DMS114 treated with DMSO at 0.1 percent for 48 hours (cell line): ENCODE data around the gene PTF1A.

Experiments used
- DNase-seq: peaks from one replicate; lab custom pipeline; 2025; ENCODE audit not compliant: unreplicated experiment; lab: John Stamatoyannopoulos, UW

PTF1A gene, protein sequence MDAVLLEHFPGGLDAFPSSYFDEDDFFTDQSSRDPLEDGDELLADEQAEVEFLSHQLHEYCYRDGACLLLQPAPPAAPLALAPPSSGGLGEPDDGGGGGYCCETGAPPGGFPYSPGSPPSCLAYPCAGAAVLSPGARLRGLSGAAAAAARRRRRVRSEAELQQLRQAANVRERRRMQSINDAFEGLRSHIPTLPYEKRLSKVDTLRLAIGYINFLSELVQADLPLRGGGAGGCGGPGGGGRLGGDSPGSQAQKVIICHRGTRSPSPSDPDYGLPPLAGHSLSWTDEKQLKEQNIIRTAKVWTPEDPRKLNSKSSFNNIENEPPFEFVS

GRCh38 chr10:23191764-23192711 lies at the start of gene PTF1A:
Gene PTF1A, plus strand, starts transcription at chr10:23192312. Its CDS starts 219 bp downstream, at chr10:23192531.
- no peak for DNase-seq

- no peak for DNase-seq
Observed at GRCh38 chr10:23146258-23146657, 45.9 kb upstream of the PTF1A start.

GRCh38 chr10:23147035-23147434 lies 45.1 kb upstream of the PTF1A start:
- DNase-seq = no peak

DNA sequence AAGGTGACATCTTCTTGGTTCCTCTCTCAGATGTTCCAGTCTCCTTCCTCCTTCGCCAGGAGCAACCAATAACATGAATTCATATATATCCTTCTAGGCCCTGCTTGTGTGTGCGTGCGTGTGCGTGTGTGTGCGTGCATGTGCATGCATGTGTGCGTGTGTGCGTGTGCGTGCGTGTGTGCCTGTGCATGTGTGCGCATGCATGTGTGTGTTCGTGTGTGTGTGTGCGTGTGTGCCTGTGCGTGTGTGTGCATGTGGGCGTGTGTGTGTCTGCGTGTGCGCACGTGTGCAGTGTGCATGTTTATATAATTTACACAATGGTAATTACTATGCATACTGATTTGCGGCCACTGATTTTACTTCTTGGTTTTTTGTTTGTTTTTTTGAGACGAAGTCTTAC lies 43.9 kb upstream of the PTF1A start:
- no peak for DNase-seq

DNA sequence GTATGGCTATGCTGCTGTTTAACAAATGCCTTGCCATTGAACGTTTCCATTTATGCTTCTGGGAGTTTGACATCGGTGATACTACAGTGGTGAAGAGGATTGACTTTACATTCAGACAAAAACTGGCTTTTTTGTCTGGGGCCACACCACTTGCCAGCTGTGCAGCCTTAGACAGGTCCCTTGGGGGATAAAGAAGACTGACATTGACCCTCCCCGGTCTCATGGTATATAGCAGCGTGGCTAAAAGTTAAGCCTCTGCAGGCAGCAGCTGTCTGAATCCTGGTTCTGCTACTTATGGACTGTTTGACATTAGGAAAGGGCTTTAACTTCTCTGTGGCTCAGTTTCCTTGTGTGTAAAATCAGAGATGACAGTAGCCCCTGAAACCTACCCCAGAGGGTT lies 42.0 kb upstream of the PTF1A start:
- DNase-seq = no peak

DNA sequence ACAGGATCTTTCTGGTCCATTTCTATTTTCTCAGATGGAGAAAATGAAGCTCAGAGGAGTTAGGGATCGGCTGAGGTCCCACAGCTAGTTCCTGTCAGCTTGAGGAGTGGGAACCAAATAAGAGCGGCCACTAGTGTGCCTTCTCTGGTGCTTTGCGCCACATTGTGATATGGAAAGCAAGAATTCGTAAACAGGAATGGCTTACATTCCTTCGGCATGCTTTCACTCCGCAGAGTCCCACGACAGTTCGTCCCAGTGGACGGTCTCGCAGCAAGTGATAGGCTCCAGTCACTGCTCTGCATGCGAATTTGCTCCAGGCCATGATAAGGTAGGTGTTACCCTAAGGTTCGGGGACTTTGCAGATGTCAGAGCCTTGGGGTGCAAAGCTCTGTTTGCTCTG lies 41.5 kb upstream of the PTF1A start:
- no peak for DNase-seq

DNA sequence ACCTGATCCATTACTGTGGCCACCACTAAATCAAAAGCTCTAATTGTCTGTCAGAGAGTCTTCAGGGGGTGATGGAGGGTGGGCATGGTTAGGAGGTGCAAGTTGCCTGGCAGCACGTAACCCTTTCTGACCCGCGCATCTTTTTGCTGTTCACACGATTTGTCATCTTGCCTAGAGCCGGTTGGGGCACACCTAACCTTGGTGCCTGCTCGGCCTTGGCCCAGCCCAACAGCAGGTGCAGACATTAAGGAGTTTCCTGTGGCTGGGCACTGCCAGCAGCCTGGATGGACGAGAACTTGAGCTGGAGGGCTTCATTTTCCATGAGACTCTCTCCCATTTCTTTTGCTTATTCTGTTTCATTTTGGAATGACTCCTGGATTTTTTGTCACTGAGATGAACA lies 41.0 kb upstream of the PTF1A start:
- no peak for DNase-seq

DNA sequence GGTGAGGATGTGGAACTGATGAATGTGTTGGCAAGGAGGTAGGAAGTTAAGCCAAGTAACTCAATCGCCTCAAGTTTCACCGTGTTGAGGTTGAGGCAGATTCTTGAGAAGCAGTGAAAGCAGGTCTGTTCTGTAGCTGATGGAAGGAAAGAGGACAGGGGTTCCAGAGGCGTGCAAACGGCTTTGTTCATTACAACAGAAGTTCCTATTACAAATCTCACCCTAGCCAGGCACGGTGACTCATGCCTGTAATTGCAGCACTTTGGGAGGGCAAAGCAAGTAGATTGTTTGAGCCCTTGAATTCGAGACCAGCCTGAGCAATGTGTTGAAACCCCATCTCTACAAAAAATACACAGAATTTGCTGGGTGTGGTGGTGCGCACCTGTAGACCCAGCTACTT lies 36.9 kb upstream of the PTF1A start:
- DNase-seq = no peak

- no peak for DNase-seq
Observed at GRCh38 chr10:23156447-23157150, 35.5 kb upstream of the PTF1A start.

- no peak for DNase-seq
Observed at GRCh38 chr10:23157239-23157681, 34.9 kb upstream of the PTF1A start.

- DNase-seq = peak; percentile 61
Observed at GRCh38 chr10:23157691-23158369, 34.3 kb upstream of the PTF1A start.

- peak; percentile 77 for DNase-seq
Observed at GRCh38 chr10:23158370-23158769, 33.7 kb upstream of the PTF1A start.

DNA sequence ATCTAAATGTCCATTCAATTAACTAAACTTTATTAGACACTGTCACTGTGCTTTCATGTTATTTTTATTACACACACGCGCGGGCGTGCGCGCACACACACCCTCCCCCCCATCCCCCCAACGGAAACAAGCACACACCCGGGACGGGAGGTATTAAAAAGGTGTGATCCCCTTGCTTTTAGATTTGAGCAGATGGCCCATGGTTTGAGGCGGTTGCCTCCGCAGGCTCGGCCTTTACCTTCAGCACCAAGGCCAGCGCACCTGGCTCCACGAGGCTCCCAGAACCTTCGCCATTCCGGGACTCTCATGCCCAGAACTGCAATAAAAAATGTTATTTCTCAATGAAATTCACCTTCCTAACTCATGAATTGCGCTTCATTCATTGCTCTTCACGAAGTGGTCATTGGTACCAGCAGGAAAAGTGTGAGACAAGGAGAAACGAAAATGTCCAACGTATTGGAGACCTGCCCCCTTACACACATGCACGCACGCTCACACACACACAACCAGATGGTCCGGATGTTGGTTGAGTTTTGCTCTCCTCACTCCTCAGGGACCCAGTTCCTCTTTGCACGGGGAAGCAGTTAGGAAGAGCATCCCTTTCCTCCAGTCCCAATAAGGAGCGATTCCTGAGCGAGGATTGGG lies 20.8 kb upstream of the PTF1A start:
- no peak for DNase-seq

DNA sequence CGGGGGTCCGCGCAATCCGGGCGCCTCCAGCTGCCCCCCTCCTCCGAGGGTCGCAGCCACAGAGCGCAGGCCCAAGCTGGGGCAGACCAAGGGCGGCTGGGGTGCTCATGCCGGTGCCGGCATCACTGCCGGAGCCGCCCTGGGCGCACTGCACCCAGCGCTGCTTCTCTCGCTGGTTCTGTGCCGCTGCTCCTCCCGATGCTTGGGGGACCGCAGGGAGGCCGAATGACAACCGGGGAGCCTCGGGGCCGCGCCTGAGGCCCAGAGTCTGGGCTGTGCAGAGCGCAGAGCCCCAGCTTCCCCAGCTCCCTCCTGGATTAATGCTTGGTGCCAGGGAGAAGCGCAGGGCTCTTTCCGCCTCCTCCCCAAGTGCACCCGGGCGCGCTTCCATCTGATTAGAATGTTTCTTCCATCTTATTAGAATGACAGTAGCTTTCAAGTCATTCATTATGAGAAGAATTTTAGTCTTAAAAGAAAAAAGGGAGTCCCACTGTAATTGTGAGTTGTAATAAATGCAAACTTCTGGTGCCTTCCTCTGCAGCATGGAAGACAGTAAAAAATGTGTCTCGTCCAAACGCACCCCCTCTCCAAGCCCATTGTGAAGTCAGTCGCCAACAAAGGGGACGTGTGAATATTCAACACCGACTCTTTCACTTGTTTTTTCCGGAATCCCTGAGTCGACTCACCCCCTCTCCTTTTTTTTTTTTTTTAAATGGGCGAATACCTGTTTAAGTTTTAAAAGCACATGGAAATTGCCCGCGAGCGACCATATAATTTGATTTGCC lies 19.5 kb upstream of the PTF1A start:
- DNase-seq = no peak

GRCh38 chr10:23173214-23174073 lies 18.7 kb upstream of the PTF1A start:
- DNase-seq = no peak

- no peak for DNase-seq
Observed at GRCh38 chr10:23174074-23174976, 17.8 kb upstream of the PTF1A start.

GRCh38 chr10:23174977-23175512 lies 17.1 kb upstream of the PTF1A start:
- no peak for DNase-seq
